Stimulated activated naive B cell treated with anti-CD40 and anti-IgM and Interleukin-4, amounts not matched to agents 10 μg/mL and 1 μg/mL and 100 μg/mL, for 72 hours (primary cell): ENCODE data around the gene VPS4B.

ENCODE experiments used
- ATAC-seq, 2 donors: fragments of 150-1000 bp; cut with Tn5 transposase; replicated peaks; 2 replicates each; pipeline ENCODE4 v1.10.0; 2021; ENCODE audit warnings: moderate library complexity in 1 of 2
- DNase-seq: peaks from one replicate; pipeline ENCODE4 v3.0.0; 2021
- H3K27ac Mint-ChIP-seq: one replicate; pipeline ENCODE4 v1.8.0; 2022; ENCODE audit warnings: mild to moderate bottlenecking, mixed read lengths
- H3K27me3 Mint-ChIP-seq, 2 donors: one replicate each; pipeline ENCODE4 v1.8.0; 2022; ENCODE audit warnings: mixed read lengths in 2 of 2
- H3K36me3 Mint-ChIP-seq, 2 donors: one replicate each; pipeline ENCODE4 v1.8.0; 2022; ENCODE audit warnings: mixed read lengths in 2 of 2, mild to moderate bottlenecking in 1 of 2
- H3K4me1 Mint-ChIP-seq, 2 donors: one replicate each; pipeline ENCODE4 v1.8.0; 2022; ENCODE audit warnings: mixed read lengths in 2 of 2, mild to moderate bottlenecking in 1 of 2
- H3K4me3 Mint-ChIP-seq, 2 donors: one replicate each; pipeline ENCODE4 v1.8.0; 2022; ENCODE audit warnings: mild to moderate bottlenecking in 2 of 2, mixed read lengths in 2 of 2, moderate library complexity in 1 of 2
- H3K9me3 Mint-ChIP-seq, 2 donors: one replicate each; pipeline ENCODE4 v1.8.0; 2022; ENCODE audit warnings: mixed read lengths in 2 of 2, mild to moderate bottlenecking in 1 of 2

VPS4B gene

DNA sequence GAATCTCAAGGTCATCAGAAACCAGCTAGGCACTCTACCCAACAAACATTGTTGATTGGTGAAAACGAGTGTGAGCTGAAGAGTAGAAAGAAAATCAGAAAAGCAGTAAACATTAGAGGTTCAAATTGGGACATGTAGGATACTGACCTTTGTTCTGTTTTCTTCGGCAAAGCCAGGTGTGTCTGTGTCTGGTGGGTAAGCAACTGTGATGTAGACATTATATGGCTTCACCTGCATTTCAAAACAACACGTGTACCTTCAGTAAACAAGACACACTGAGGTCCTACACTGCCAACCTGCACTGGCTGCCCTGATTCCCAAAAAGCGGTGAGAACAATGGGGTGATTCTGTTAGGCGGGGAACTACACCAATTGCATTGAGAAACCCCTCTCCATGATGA is 78.0 kb downstream of the VPS4B start:
- Mint-ChIP-seq H3K4me1 (peaks cover 0 to 6% of the 10 kb centered on the region in 2 donors), H3K27me3 (no peaks in the 10 kb centered on the region), H3K27ac (no peak overlapping the region), H3K4me3 (no peak overlapping the region), H3K36me3 (peaks cover 43 to 62% of the 10 kb centered on the region in 2 donors), H3K9me3 (no peaks in the 10 kb centered on the region)
- ATAC-seq (no peak), DNase-seq (no peak)

DNA sequence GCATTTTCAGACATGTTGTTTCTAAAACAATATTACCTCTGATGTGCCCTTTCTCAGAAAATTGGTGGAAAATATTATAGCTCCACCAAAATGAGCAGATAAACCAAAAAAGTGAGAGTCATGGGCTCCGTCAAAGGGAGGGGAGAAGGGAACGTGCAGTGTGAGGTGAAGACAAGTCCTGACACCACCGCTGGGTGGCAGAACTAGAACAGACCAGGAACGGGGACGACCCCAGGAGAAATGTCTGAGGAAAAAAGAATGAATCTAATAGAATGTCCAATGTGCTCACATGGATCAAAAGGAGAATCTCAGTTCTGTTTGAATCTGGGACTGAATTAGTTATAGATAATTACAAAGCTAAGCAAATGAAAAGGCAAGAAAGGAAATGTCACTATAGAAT is 80.1 kb downstream of the VPS4B start:
- no peak overlapping the region for H3K4me3 Mint-ChIP-seq
- H3K27ac Mint-ChIP-seq: no peak overlapping the region
- DNase-seq (no peak), ATAC-seq (peak; percentile 44 to 72)
- no peaks in the 10 kb centered on the region for H3K27me3 Mint-ChIP-seq
- H3K9me3 Mint-ChIP-seq: no peaks in the 10 kb centered on the region
- peaks cover 49 to 60% of the 10 kb centered on the region in 2 donors for H3K36me3 Mint-ChIP-seq
- peaks cover 0 to 4% of the 10 kb centered on the region in 2 donors for H3K4me1 Mint-ChIP-seq

DNA sequence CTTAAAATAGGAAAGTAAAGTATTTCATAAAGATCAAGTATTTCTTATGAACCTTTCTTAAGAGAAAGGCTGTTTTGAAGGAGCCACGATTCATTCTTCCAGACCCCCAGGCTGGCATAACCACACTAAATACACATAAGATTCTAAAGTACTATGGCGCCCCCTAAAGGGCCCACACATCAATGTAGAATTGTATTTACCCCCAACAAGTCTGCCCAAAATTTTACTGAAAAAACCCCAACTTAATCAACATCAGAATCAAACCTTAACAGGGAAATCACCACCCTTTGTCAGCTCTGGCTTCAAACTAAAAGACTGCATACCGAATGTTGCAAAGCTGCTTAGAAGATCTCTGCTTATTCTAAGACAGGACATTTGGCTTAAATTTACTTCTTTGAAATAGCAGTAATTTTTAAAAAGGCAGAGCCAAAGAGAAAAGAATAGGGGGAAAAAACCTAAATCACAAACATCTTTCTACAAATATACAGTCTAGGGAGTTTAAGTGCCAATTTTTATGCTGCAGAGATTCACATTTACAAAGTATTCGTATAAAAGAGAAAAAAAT is 82.3 kb downstream of the VPS4B start:
- H3K9me3 Mint-ChIP-seq: no peaks in the 10 kb centered on the region
- DNase-seq: no peak
- no peak overlapping the region for H3K27ac Mint-ChIP-seq
- H3K27me3 Mint-ChIP-seq: no peaks in the 10 kb centered on the region
- peaks cover 0 to 2% of the 10 kb centered on the region in 2 donors for H3K4me1 Mint-ChIP-seq
- no peak overlapping the region for H3K4me3 Mint-ChIP-seq
- ATAC-seq: peak; percentile 64 to 67
- peaks cover 55 to 56% of the 10 kb centered on the region in 2 donors for H3K36me3 Mint-ChIP-seq
